ENCODE results near the gene STEAP1.
A peak's percentile ranks its signal among the peaks of the same experiment; 100 is the strongest.
"Not testable (repeated sequence)": the region's sequence is repeated elsewhere in the genome, so short reads cannot be mapped to it uniquely, and the experiment has no call there.

DNA sequence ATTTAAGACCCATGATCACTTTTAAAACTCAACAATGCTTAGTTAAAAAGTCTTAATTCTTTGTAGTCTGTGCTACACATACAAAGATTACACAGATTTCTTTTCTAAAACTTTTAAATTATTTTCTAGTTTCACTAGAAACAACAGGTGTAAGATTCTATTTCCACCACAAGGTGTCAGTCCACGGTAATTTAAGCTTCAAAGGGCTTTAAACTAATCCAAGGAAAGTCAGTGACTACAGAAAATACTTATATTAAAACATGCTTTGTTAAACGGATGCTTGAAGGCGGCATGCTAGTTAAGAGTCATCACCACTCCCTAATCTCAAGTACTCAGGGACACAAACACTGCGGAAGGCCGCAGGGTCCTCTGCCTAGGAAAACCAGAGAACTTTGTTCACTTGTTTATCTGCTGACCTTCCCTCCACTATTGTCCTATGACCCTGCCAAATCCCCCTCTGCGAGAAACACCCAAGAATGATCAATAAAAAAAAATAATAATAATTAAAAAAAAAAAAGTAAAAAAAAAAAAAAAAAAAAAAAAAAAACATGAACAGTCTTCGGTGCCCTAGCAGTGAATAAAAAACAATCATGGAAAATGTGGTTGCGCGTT is 1.5 kb upstream of the STEAP1 start:
- peak; percentile 61 for TF ChIP-seq CTCF (conservative IDR thresholded peaks at IDR 0.05; ENCODE audit: low read depth, low read length)
- not testable (repeated sequence) for TF ChIP-seq EZH2 (IDR thresholded peaks at IDR 0.05; ENCODE audit: borderline replicate concordance, low read depth, low read length, poor library complexity, severe bottlenecking)
